GM21390 (cell line): ENCODE results near the gene HOXB2.

Source experiments
- ATAC-seq: cut with Tn5 transposase; IDR thresholded peaks from one replicate; pipeline ENCODE4 v1.9.1; 2021; ENCODE audit not compliant: unreplicated experiment

HOXB2 gene

GRCh38 chr17:48579471-48579759 lies 34.5 kb upstream of the HOXB2 start:
- ATAC-seq, result no peak

GRCh38 chr17:48578616-48579470 lies 33.9 kb upstream of the HOXB2 start:
- peak; percentile 33 for ATAC-seq

GRCh38 chr17:48577946-48578615 lies 33.2 kb upstream of the HOXB2 start, which contains the start of gene HOXB4:
HOXB4 (minus strand) TSS chr17:48578350; CDS start chr17:48578319, 31 bp downstream.
- peak; percentile 41 for ATAC-seq

GRCh38 chr17:48577330-48577945 lies 32.5 kb upstream of the HOXB2 start:
- no peak for ATAC-seq

- ATAC-seq, result no peak
Measured at GRCh38 chr17:48576479-48577309, 31.8 kb upstream of the HOXB2 start.

- ATAC-seq, result no peak
Measured at GRCh38 chr17:48575673-48576478, 31.0 kb upstream of the HOXB2 start.

GRCh38 chr17:48575066-48575582 lies 30.2 kb upstream of the HOXB2 start:
- ATAC-seq, result no peak

- ATAC-seq, result no peak
Measured at GRCh38 chr17:48574505-48575065, 29.7 kb upstream of the HOXB2 start.

GRCh38 chr17:48571826-48572417 lies 27.0 kb upstream of the HOXB2 start:
- ATAC-seq, result no peak

- no peak for ATAC-seq
Measured at GRCh38 chr17:48571024-48571818, 26.3 kb upstream of the HOXB2 start.

- ATAC-seq, result no peak
Measured at GRCh38 chr17:48570325-48571023, 25.6 kb upstream of the HOXB2 start.

GRCh38 chr17:48569674-48570324 lies 24.9 kb upstream of the HOXB2 start:
- no peak for ATAC-seq

- no peak for ATAC-seq
Measured at GRCh38 chr17:48569240-48569582, 24.3 kb upstream of the HOXB2 start.

GRCh38 chr17:48568499-48569239 lies 23.8 kb upstream of the HOXB2 start:
- ATAC-seq, result no peak

GRCh38 chr17:48567646-48568354 lies 22.9 kb upstream of the HOXB2 start:
- ATAC-seq, result no peak

- no peak for ATAC-seq
Measured at GRCh38 chr17:48567209-48567608, 22.3 kb upstream of the HOXB2 start.
